Mesendoderm (in vitro differentiated cells): ENCODE data around the gene TMPRSS2.

Source experiments
- DNase-seq: peaks from one replicate; pipeline ENCODE4 v3.0.0; 2013
- H2AK5ac ChIP-seq: 2 replicates; pipeline ENCODE4 v1.6.1; 2013; ENCODE audit warnings: low read length, inconsistent platforms
- H2BK120ac ChIP-seq: 2 replicates; pipeline ENCODE4 v1.6.1; 2013; ENCODE audit warnings: low read depth, mild to moderate bottlenecking, low read length, moderate library complexity, mixed read lengths
- H2BK15ac ChIP-seq: replicated peaks from 2 replicates; pipeline ENCODE4 v1.6.1; 2013; ENCODE audit warnings: low read depth, mild to moderate bottlenecking, moderate library complexity
- H2BK5ac ChIP-seq: 2 replicates; pipeline ENCODE4 v1.6.1; 2013; ENCODE audit warnings: low read length, inconsistent platforms
- H3K18ac ChIP-seq: 2 replicates; pipeline ENCODE4 v1.6.1; 2013; ENCODE audit warnings: mild to moderate bottlenecking, low read length, mixed read lengths
- H3K23ac ChIP-seq: one replicate; pipeline ENCODE4 v1.6.1; 2013; ENCODE audit warnings: low read length
- H3K27ac ChIP-seq: 2 replicates; pipeline ENCODE4 v1.5.1; 2013; ENCODE audit warnings: low read depth, mild to moderate bottlenecking, inconsistent platforms, low read length, moderate library complexity
- H3K27me3 ChIP-seq: 2 replicates; pipeline ENCODE4 v1.6.1; 2013; ENCODE audit warnings: low read length, control low read depth, mild to moderate bottlenecking, inconsistent platforms; ENCODE audit not compliant: insufficient read depth, poor library complexity
- H3K36me3 ChIP-seq: 2 replicates; pipeline ENCODE4 v1.6.1; 2013; ENCODE audit warnings: low read length, inconsistent platforms; ENCODE audit not compliant: control insufficient read depth, insufficient read depth
- H3K4ac ChIP-seq: one replicate; pipeline ENCODE4 v1.6.1; 2013; ENCODE audit warnings: low read depth, mild to moderate bottlenecking, low read length, moderate library complexity
- H3K4me1 ChIP-seq: 2 replicates; pipeline ENCODE4 v1.6.1; 2013; ENCODE audit warnings: low read depth, low read length, inconsistent platforms; ENCODE audit not compliant: control insufficient read depth
- H3K4me2 ChIP-seq: 2 replicates; pipeline ENCODE4 v1.6.1; 2013; ENCODE audit warnings: low read length
- H3K4me3 ChIP-seq: 2 replicates; pipeline ENCODE4 v1.5.1; 2013; ENCODE audit warnings: mild to moderate bottlenecking, low read length
- H3K56ac ChIP-seq: one replicate; pipeline ENCODE4 v1.6.1; 2013; ENCODE audit warnings: low read length
- H3K79me1 ChIP-seq: 2 replicates; pipeline ENCODE4 v1.6.1; 2013; ENCODE audit warnings: low read length, inconsistent platforms
- H3K79me2 ChIP-seq: 2 replicates; pipeline ENCODE4 v1.6.1; 2013; ENCODE audit warnings: mild to moderate bottlenecking, low read length; ENCODE audit not compliant: control insufficient read depth, insufficient read depth
- H3K9ac ChIP-seq: 2 replicates; pipeline ENCODE4 v1.6.1; 2013; ENCODE audit warnings: low read length, inconsistent platforms
- H4K5ac ChIP-seq: one replicate; pipeline ENCODE4 v1.6.1; 2013; ENCODE audit warnings: low read length
- H4K8ac ChIP-seq: one replicate; pipeline ENCODE4 v1.6.1; 2013; ENCODE audit warnings: low read depth, mild to moderate bottlenecking, control low read depth, low read length, moderate library complexity
- WGBS: extraction: QIAGEN DNeasy Blood & Tissue Kit; methylation state at CpG from one replicate; pipeline ENCODE4 v1.1.7; 2013; ENCODE audit warnings: low lambda C conversion rate, missing lambda C conversion rate; ENCODE audit not compliant: insufficient coverage; ENCODE audit errors: extremely low coverage; 5-methylcytosine and 5-hydroxymethylcytosine counted together

Gene TMPRSS2

DNA sequence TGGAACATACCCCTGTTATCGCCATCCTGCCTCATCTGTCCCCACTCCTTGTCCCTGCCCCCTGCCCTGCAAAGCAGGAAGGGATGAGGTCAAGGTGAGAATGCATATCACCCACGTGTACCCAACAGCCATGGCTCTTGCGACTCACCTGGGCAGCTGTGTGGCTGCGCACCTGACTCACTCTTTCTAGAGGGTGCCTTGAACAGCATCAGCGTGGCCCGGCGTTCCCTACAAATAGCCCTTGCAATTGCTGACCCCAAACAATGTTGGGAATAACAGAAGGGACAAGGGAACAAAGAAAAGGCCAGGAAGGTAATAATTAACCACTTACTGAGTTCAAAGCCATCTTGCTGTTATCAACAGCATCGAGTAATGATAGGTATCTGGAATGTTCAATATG, 10.2 kb downstream of the TMPRSS2 start:
- Histone ChIP-seq H3K27ac (no peak overlapping the region), H3K18ac (no peak overlapping the region), H3K4me2 (no peak overlapping the region), H4K5ac (no peak overlapping the region), H4K8ac (no peak overlapping the region), H3K79me1 (no peaks in the 10 kb centered on the region), H3K79me2 (no peaks in the 10 kb centered on the region), H2AK5ac (no peak overlapping the region), H3K56ac (no peak overlapping the region), H2BK15ac (no peak overlapping the region), H3K23ac (no peak overlapping the region), H3K4me3 (no peak overlapping the region), H3K9ac (no peak overlapping the region), H3K4me1 (no peaks in the 10 kb centered on the region), H2BK120ac (no peak overlapping the region), H2BK5ac (no peak overlapping the region), H3K36me3 (no peaks in the 10 kb centered on the region), H3K4ac (no peak overlapping the region), H3K27me3 (no peaks in the 10 kb centered on the region)
- no peak for DNase-seq
- WGBS, result no CpG with 5 or more reads among the region's 8 CpGs

DNA sequence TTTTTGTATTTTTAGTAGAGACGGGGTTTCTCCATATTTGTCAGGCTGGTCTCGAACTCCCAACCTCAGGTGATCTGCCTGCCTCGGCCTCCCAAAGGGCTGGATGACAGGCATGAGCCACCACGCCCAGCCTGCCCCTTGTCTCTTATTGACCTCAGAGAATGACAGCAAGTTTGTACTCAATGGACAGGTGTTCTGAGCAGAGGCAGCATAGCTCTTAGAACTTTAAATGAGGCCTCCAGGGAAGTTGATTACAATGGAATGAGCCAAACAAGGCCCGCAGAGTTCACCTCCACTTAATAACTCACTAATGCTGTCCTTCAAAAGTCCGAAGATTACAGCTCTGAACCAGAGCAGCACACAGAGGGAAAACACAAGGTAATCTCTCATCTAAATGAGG, 10.9 kb downstream of the TMPRSS2 start:
- Histone ChIP-seq H2BK15ac (no peak overlapping the region), H2BK120ac (no peak overlapping the region), H3K79me2 (no peaks in the 10 kb centered on the region), H3K4ac (no peak overlapping the region), H2AK5ac (no peak overlapping the region), H4K8ac (no peak overlapping the region), H3K18ac (no peak overlapping the region), H2BK5ac (no peak overlapping the region), H3K27me3 (no peaks in the 10 kb centered on the region), H3K27ac (no peak overlapping the region), H4K5ac (no peak overlapping the region), H3K9ac (no peak overlapping the region), H3K23ac (no peak overlapping the region), H3K4me3 (no peak overlapping the region), H3K4me2 (no peak overlapping the region), H3K36me3 (no peaks in the 10 kb centered on the region), H3K56ac (no peak overlapping the region), H3K79me1 (no peaks in the 10 kb centered on the region), H3K4me1 (no peaks in the 10 kb centered on the region)
- WGBS, result no CpG with 5 or more reads among the region's 6 CpGs
- no peak for DNase-seq

DNA sequence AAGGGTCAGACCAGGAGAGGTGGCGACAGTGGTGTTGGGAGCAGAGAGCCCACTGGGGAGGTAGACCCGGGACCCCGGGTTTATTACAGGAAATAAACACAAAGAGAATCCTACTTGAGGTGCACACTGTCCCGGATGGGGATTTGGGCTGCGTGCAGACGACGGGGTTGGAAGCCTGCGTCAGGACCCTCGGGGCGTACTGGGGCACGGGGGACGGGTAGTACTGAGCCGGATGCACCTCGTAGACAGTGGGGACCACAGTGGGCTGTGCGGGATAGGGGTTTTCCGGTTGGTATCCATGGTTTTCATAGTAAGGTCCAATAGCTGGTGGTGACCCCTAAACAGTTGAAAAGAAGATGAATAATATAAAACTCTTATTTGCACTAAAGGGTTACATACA, 13.7 kb downstream of the TMPRSS2 start:
- Histone ChIP-seq H3K23ac (no peak overlapping the region), H3K56ac (no peak overlapping the region), H2AK5ac (no peak overlapping the region), H3K18ac (no peak overlapping the region), H3K79me2 (no peaks in the 10 kb centered on the region), H3K36me3 (no peaks in the 10 kb centered on the region), H3K4me1 (no peaks in the 10 kb centered on the region), H3K27me3 (no peaks in the 10 kb centered on the region), H3K4ac (no peak overlapping the region), H3K4me2 (no peak overlapping the region), H3K79me1 (no peaks in the 10 kb centered on the region), H3K9ac (no peak overlapping the region), H4K5ac (no peak overlapping the region), H2BK5ac (no peak overlapping the region), H3K4me3 (no peak overlapping the region), H2BK15ac (no peak overlapping the region), H2BK120ac (no peak overlapping the region), H4K8ac (no peak overlapping the region), H3K27ac (no peak overlapping the region)
- no peak for DNase-seq
- WGBS, result no CpG with 5 or more reads among the region's 16 CpGs

DNA sequence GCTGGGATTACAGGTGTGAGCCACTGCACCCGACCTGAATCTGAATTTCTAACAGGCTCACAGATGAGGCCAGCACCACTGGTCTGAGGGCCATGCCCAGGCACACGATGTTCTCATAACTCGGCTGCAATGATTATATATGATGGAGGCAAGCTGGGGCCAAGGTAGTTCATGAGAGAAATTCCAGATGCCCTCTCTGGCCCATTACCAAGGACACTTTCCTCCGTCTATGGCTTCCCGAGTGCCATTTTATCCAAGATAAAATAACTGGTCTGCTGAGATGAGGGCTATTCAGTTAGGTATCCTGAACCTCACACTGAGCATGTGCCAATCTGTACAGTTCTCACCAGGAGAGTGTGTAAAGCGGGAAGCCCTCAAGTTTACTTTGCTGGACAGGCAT, 16.5 kb downstream of the TMPRSS2 start:
- no peaks in the 10 kb centered on the region for H3K36me3 ChIP-seq
- no peak overlapping the region for H3K4me2 ChIP-seq
- no peak overlapping the region for H3K23ac ChIP-seq
- no peaks in the 10 kb centered on the region for H3K79me1 ChIP-seq
- H2AK5ac ChIP-seq, result no peak overlapping the region
- H3K9ac ChIP-seq, result no peak overlapping the region
- no peak overlapping the region for H2BK15ac ChIP-seq
- H4K8ac ChIP-seq, result no peak overlapping the region
- H3K79me2 ChIP-seq, result no peaks in the 10 kb centered on the region
- DNase-seq, result no peak
- H4K5ac ChIP-seq, result no peak overlapping the region
- H3K4me1 ChIP-seq, result peaks cover 2% of the 10 kb centered on the region
- no peak overlapping the region for H3K27ac ChIP-seq
- no peak overlapping the region for H2BK120ac ChIP-seq
- no peak overlapping the region for H3K4ac ChIP-seq
- H3K27me3 ChIP-seq, result no peaks in the 10 kb centered on the region
- WGBS, result no CpG with 5 or more reads among the region's 6 CpGs
- no peak overlapping the region for H2BK5ac ChIP-seq
- no peak overlapping the region for H3K18ac ChIP-seq
- no peak overlapping the region for H3K4me3 ChIP-seq
- no peak overlapping the region for H3K56ac ChIP-seq

DNA sequence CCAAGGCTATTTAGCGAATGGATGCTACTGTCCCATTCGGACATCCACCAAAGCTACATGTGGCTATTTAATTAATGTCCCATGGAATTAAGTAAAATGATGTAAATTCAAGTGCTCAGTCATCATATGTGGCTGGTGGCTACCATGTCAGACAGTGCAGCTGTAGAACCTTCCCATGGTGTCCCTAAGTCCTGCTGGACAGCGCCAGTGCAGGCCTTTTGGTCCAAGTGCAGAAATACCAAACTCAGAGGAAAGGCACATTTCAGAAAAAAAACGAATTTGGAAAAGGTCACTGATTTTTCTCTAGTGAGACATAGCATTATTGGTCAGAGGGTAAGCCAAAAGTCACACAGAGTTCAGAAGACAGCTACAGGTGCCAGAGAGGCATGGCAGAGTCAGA, 17.6 kb downstream of the TMPRSS2 start:
- no CpG with 5 or more reads among the region's 4 CpGs for WGBS
- Histone ChIP-seq H2BK15ac (no peak overlapping the region), H3K4me2 (no peak overlapping the region)

DNA sequence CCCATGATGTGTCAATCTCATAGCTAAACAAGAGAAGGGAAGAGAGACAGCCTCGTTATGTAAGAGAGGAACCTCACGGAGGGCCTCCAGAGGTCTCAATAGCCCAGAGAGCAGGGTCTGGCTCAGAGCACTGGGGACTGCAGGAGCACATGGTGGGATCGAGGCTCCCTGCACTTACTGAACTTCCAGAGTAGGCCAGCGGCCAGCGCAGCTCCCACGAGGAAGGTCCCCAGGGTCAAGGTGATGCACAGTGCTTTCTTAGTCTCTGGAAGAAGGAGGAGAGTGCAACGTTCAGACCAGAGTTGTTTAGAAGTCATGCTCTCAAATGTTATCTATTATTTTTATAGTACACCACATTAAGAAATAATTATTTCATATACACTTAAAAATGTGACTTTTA, 18.6 kb downstream of the TMPRSS2 start:
- Histone ChIP-seq H3K9ac (no peak overlapping the region), H3K4ac (no peak overlapping the region), H3K27ac (no peak overlapping the region), H3K36me3 (no peaks in the 10 kb centered on the region), H3K4me3 (no peak overlapping the region), H2BK120ac (no peak overlapping the region), H2BK15ac (no peak overlapping the region), H3K18ac (no peak overlapping the region), H4K8ac (no peak overlapping the region), H3K27me3 (no peaks in the 10 kb centered on the region), H3K79me1 (no peaks in the 10 kb centered on the region), H3K56ac (no peak overlapping the region), H3K79me2 (no peaks in the 10 kb centered on the region), H4K5ac (no peak overlapping the region), H3K23ac (no peak overlapping the region), H3K4me1 (peaks cover 2% of the 10 kb centered on the region), H2AK5ac (no peak overlapping the region), H2BK5ac (no peak overlapping the region), H3K4me2 (no peak overlapping the region)
- no peak for DNase-seq
- no CpG with 5 or more reads among the region's 7 CpGs for WGBS

More for the DNA sequence above, 17.6 kb downstream of the TMPRSS2 start:
- no peak overlapping the region for H3K23ac ChIP-seq
- no peak overlapping the region for H2AK5ac ChIP-seq
- no peaks in the 10 kb centered on the region for H3K36me3 ChIP-seq
- H3K27me3 ChIP-seq, result no peaks in the 10 kb centered on the region
- H3K56ac ChIP-seq, result no peak overlapping the region
- no peak overlapping the region for H3K4ac ChIP-seq
- H2BK5ac ChIP-seq, result no peak overlapping the region
- no peak overlapping the region for H3K27ac ChIP-seq
- H3K79me1 ChIP-seq, result no peaks in the 10 kb centered on the region
- no peak overlapping the region for H4K8ac ChIP-seq
- H3K79me2 ChIP-seq, result no peaks in the 10 kb centered on the region
- no peak overlapping the region for H3K4me3 ChIP-seq
- DNase-seq, result no peak
- H3K18ac ChIP-seq, result no peak overlapping the region
- no peak overlapping the region for H2BK120ac ChIP-seq
- H3K9ac ChIP-seq, result no peak overlapping the region
- no peak overlapping the region for H4K5ac ChIP-seq
- peaks cover 2% of the 10 kb centered on the region for H3K4me1 ChIP-seq
